Suprapubic skin (tissue), 3 donors: ENCODE data around the gene LDB2.

Experiments used
- CTCF ChIP-seq, 2 donors: fragments of 200-600 bp in 1 of 2; fragments of 450-650 bp in 1 of 2; sonication (generic) in 1 of 2; IDR thresholded peaks; one replicate each; pipeline ENCODE4 v1.5.1; 2016 to 2019; ENCODE audit warnings: antibody characterized with exemption in 2 of 2, mild to moderate bottlenecking in 1 of 2, moderate library complexity in 1 of 2
- EP300 ChIP-seq: sonication (generic); formaldehyde crosslinking; IDR thresholded peaks from one replicate; pipeline ENCODE4 v1.6.1; 2017; ENCODE audit warnings: antibody characterized with exemption
- POLR2A ChIP-seq, 2 donors: fragments of 450-650 bp; IDR thresholded peaks; one replicate each; pipeline ENCODE4 v1.6.1; 2017; ENCODE audit warnings: antibody characterized with exemption in 2 of 2, mild to moderate bottlenecking in 2 of 2, moderate library complexity in 2 of 2

GRCh38 chr4:16750216-16750615, 148.2 kb downstream of the LDB2 start:
- TF ChIP-seq CTCF (IDR thresholded peaks at IDR 0.05): no peak
- no peak for TF ChIP-seq POLR2A (IDR thresholded peaks at IDR 0.05)
- TF ChIP-seq EP300: no peak
